Stimulated activated CD4-positive, alpha-beta T cell treated with anti-CD3 and anti-CD28 coated beads, TNF-alpha, amount 100 ng/mL, for 24 hours (primary cell): ENCODE data around the gene CCDC63.
A peak's percentile ranks its signal among the peaks of the same experiment; 100 is the strongest.

Experiments used
- DNase-seq, 3 experiments: peaks; one replicate each; pipeline ENCODE4 v3.0.0-alpha.2; 2020; ENCODE audit warnings: low read depth in 3 of 3

Gene CCDC63

GRCh38 chr12:110846615-110847566 is at the start of gene CCDC63:
Gene CCDC63 (plus strand): TSS chr12:110846987. CDS start chr12:110852955, 5,968 bp downstream.
- peak in 1 of 3 experiments; percentile 26 for DNase-seq

GRCh38 chr12:110798461-110798860 is 48.3 kb upstream of the CCDC63 start:
- DNase-seq = no peak

GRCh38 chr12:110802489-110802888 is 44.3 kb upstream of the CCDC63 start:
- no peak for DNase-seq

GRCh38 chr12:110804406-110804805 is 42.4 kb upstream of the CCDC63 start:
- DNase-seq = no peak

- no peak for DNase-seq
Observed at GRCh38 chr12:110807640-110808039, 39.1 kb upstream of the CCDC63 start.

GRCh38 chr12:110809149-110809548 is 37.6 kb upstream of the CCDC63 start:
- DNase-seq = no peak

GRCh38 chr12:110811972-110812371 is 34.8 kb upstream of the CCDC63 start:
- no peak for DNase-seq

GRCh38 chr12:110813285-110813684 is 33.5 kb upstream of the CCDC63 start:
- DNase-seq = no peak

- DNase-seq = no peak
Observed at GRCh38 chr12:110813756-110814155, 33.0 kb upstream of the CCDC63 start.

- no peak for DNase-seq
Observed at GRCh38 chr12:110816248-110816647, 30.5 kb upstream of the CCDC63 start.

- no peak for DNase-seq
Observed at GRCh38 chr12:110816779-110817178, 30.0 kb upstream of the CCDC63 start.

- DNase-seq = no peak
Observed at GRCh38 chr12:110818511-110818910, 28.3 kb upstream of the CCDC63 start.

- no peak for DNase-seq
Observed at GRCh38 chr12:110819150-110819549, 27.6 kb upstream of the CCDC63 start.

- no peak for DNase-seq
Observed at GRCh38 chr12:110819646-110820045, 27.1 kb upstream of the CCDC63 start.

- no peak for DNase-seq
Observed at GRCh38 chr12:110821917-110822316, 24.9 kb upstream of the CCDC63 start.

GRCh38 chr12:110822821-110823415 is 23.9 kb upstream of the CCDC63 start:
- DNase-seq = no peak

- DNase-seq = no peak
Observed at GRCh38 chr12:110824342-110824741, 22.4 kb upstream of the CCDC63 start.

- DNase-seq = no peak
Observed at GRCh38 chr12:110825530-110825929, 21.3 kb upstream of the CCDC63 start.

GRCh38 chr12:110826592-110827200 is 20.1 kb upstream of the CCDC63 start:
- peak; percentile 78 to 88 (median 81) for DNase-seq

GRCh38 chr12:110829308-110829707 is 17.5 kb upstream of the CCDC63 start:
- DNase-seq = no peak

GRCh38 chr12:110836291-110836690 is 10.5 kb upstream of the CCDC63 start:
- DNase-seq = no peak

GRCh38 chr12:110841007-110841406 is 5.8 kb upstream of the CCDC63 start:
- no peak for DNase-seq

- no peak for DNase-seq
Observed at GRCh38 chr12:110844131-110844530, 2.7 kb upstream of the CCDC63 start.
